Measurements from ENCODE around the gene SMPD4.
"Not testable (repeated sequence)": the region's sequence is repeated elsewhere in the genome, so short reads cannot be mapped to it uniquely, and the experiment has no call there.

- TF ChIP-seq EZH2 (IDR thresholded peaks at IDR 0.05; ENCODE audit: insufficient read depth, poor library complexity, severe bottlenecking); EZH2phosphoT487 (IDR thresholded peaks at IDR 0.05; ENCODE audit: insufficient read depth, low read depth): not testable (repeated sequence)
These were observed 22.0 kb downstream of the SMPD4 start for GRCh38 chr2:130159376-130159775.
